ENCODE data around the gene ERC2. TPM values are rescaled to one million over a fixed set of nuclear protein-coding genes. Genes with fewer than 3 reads are reported as not detected.

Gene ERC2
- total RNA-seq, 3 donors from 2014 or later = 0.64 to 7.3 (median 1.3) TPM

DNA sequence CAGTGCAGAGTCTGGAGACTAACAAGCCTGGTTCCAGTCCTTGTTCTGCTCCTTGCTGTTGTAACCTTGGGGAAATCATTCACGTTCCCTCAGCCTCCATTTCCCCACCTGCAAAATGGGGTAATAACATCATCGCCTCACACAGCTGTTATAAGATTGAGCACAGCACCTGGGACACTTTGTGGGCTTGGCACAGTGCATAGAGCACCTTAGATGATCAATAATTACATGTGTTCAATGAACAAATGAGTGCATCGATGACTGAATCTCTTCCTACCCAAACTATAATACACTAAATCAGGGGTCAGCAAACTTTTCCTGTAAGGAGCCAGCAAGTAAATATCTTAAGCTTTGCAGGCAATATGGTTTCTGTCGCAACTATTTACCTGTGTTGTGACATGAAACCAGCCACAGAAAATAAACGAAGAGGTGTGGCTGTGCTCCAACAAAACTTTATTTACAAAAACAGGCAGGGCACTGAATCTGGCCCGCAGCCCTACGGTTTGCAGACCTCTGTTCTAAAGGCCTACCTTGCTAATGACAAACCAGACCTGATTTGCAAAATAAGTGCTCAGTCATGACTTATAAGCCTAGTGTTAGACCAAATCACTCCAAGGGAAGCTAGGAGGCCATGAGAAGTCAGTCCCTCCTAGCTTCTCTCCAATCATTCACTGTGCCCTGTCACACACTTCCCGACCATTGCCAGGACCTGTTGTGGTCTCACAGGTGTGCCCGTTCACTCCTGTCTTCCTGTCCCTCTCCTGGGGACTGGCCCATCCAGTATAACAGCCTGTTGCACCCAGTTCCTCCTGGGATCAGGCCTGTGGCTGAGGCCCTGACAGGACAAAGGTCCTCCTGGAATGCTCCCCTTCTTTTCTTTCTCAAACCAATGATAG lies 831.7 kb downstream of the ERC2 start:
- Histone ChIP-seq H3K4me1 (no peaks in the 10 kb centered on the region), H3K27ac (no peak overlapping the region), H3K4me3 (no peak overlapping the region), H3K27me3 (no peaks in the 10 kb centered on the region), H3K36me3 (no peaks in the 10 kb centered on the region), H3K9me3 (no peaks in the 10 kb centered on the region)
- TF ChIP-seq POLR2AphosphoS5 (IDR thresholded peaks at IDR 0.05) = no peak
- no peak for TF ChIP-seq POLR2A (IDR thresholded peaks at IDR 0.05)
- TF ChIP-seq, protein P1, sequence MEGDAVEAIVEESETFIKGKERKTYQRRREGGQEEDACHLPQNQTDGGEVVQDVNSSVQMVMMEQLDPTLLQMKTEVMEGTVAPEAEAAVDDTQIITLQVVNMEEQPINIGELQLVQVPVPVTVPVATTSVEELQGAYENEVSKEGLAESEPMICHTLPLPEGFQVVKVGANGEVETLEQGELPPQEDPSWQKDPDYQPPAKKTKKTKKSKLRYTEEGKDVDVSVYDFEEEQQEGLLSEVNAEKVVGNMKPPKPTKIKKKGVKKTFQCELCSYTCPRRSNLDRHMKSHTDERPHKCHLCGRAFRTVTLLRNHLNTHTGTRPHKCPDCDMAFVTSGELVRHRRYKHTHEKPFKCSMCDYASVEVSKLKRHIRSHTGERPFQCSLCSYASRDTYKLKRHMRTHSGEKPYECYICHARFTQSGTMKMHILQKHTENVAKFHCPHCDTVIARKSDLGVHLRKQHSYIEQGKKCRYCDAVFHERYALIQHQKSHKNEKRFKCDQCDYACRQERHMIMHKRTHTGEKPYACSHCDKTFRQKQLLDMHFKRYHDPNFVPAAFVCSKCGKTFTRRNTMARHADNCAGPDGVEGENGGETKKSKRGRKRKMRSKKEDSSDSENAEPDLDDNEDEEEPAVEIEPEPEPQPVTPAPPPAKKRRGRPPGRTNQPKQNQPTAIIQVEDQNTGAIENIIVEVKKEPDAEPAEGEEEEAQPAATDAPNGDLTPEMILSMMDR (IDR thresholded peaks at IDR 0.05) = no peak
- DNase-seq (ENCODE audit: low spot score in 2 of 2) = no peak
- intact Hi-C loops (cut with DNase I; ENCODE audit: low total_unique reads) = no loop called here

GRCh38 chr3:55634345-55634744 lies 833.9 kb downstream of the ERC2 start:
- DNase-seq (ENCODE audit: low spot score in 2 of 2) = no peak
- H3K4me1 ChIP-seq = peaks cover 0 to 6% of the 10 kb centered on the region in 2 donors
- H3K27ac ChIP-seq = no peak overlapping the region
- no peaks in the 10 kb centered on the region for H3K27me3 ChIP-seq
- TF ChIP-seq POLR2A (IDR thresholded peaks at IDR 0.05) (no peak), POLR2AphosphoS5 (IDR thresholded peaks at IDR 0.05) (no peak)
- TF ChIP-seq, protein P1 (IDR thresholded peaks at IDR 0.05) = no peak
- H3K36me3 ChIP-seq = no peaks in the 10 kb centered on the region
- H3K9me3 ChIP-seq = no peaks in the 10 kb centered on the region
- H3K4me3 ChIP-seq = no peak overlapping the region
- intact Hi-C loops (cut with DNase I; ENCODE audit: low total_unique reads) = no loop called here

DNA sequence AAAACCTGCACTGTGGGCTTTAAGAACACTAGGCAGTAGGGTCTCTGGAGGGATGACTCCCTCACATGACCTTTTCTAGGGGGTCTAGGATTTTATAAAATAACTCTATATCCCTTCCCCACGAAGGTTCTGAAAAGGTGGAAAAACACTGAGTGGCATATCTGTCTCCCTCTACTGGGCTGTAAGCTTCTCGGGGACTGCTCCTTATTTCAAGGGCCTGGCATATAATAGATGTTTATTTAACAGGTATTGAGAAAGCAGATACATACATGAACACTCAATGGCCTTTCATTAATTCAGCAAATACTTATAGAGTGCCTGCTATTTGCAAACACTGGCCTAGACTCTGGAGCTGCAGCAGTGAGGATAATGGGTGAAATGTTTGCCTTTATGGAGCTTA lies 834.9 kb downstream of the ERC2 start:
- H3K27me3 ChIP-seq = no peaks in the 10 kb centered on the region
- TF ChIP-seq POLR2A (IDR thresholded peaks at IDR 0.05) = no peak
- TF ChIP-seq POLR2AphosphoS5 (IDR thresholded peaks at IDR 0.05) = no peak
- TF ChIP-seq, protein P1 (IDR thresholded peaks at IDR 0.05) = no peak
- intact Hi-C loops (cut with DNase I; ENCODE audit: low total_unique reads) = no loop called here
- no peak for DNase-seq (ENCODE audit: low spot score in 2 of 2)
- H3K36me3 ChIP-seq = no peaks in the 10 kb centered on the region
- H3K27ac ChIP-seq = no peak overlapping the region
- H3K4me3 ChIP-seq = no peak overlapping the region
- peaks cover 0 to 6% of the 10 kb centered on the region in 2 donors for H3K4me1 ChIP-seq
- no peaks in the 10 kb centered on the region for H3K9me3 ChIP-seq

- Histone ChIP-seq H3K4me1 (peaks cover 0 to 6% of the 10 kb centered on the region in 2 donors), H3K4me3 (no peak overlapping the region), H3K9me3 (no peaks in the 10 kb centered on the region), H3K36me3 (no peaks in the 10 kb centered on the region), H3K27me3 (no peaks in the 10 kb centered on the region), H3K27ac (peak overlapping the region; percentile 23 to 62)
- TF ChIP-seq POLR2A (IDR thresholded peaks at IDR 0.05) (no peak), POLR2AphosphoS5 (IDR thresholded peaks at IDR 0.05) (no peak)
- TF ChIP-seq, protein P1 (IDR thresholded peaks at IDR 0.05) = no peak
- intact Hi-C loops (cut with DNase I; ENCODE audit: low total_unique reads) = no loop called here
- no peak for DNase-seq (ENCODE audit: low spot score in 2 of 2)
Observed at GRCh38 chr3:55631766-55632331, 836.4 kb downstream of the ERC2 start.

DNA sequence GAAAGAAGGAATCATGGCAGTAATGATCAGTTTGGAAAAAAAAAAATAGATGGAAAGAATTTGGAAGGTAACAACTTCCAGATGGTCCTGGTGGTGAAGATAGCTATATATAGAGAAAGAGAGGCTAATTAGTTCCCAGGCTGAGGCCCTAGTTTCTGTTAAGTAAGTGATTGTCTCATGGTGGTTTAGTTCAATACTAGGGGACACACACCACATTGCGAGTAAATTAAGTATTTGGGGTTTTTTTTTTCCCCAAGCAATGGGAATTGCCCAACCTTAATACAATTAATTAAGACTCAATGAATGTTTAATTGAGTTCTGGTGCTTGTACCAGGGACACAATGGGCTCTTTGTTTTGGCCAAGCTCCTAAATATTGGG lies 837.4 kb downstream of the ERC2 start:
- intact Hi-C loops (cut with DNase I; ENCODE audit: low total_unique reads) = no loop called here

More for the DNA sequence above, 837.4 kb downstream of the ERC2 start:
- Histone ChIP-seq H3K9me3 (no peaks in the 10 kb centered on the region), H3K27me3 (no peaks in the 10 kb centered on the region), H3K4me1 (peaks cover 0 to 6% of the 10 kb centered on the region in 2 donors), H3K36me3 (no peaks in the 10 kb centered on the region), H3K27ac (peak overlapping the region in 1 of 2 donors; percentile 62), H3K4me3 (no peak overlapping the region)
- TF ChIP-seq, protein P1 (IDR thresholded peaks at IDR 0.05) = no peak
- DNase-seq (ENCODE audit: low spot score in 2 of 2) = no peak

All from breast epithelium (tissue), 4 donors.